Measurements from ENCODE around the gene CEP170.

The CEP170 gene

GRCh38 chr1:243249214-243249613, 5.9 kb downstream of the CEP170 start:
- H3K27me3 ChIP-seq (ENCODE audit: insufficient read depth, low read depth) = no peaks in the 10 kb centered on the region
- no peak overlapping the region for H3K9ac ChIP-seq
- no peaks in the 10 kb centered on the region for H3K36me3 ChIP-seq (ENCODE audit: insufficient read depth)
- H3K79me2 ChIP-seq (ENCODE audit: insufficient read depth, low read depth) = peaks cover 90% of the 10 kb centered on the region; the same call in 1 of the 2 replicates
- H4K20me1 ChIP-seq (ENCODE audit: insufficient read depth) = no peaks in the 10 kb centered on the region
- H3K4me1 ChIP-seq (ENCODE audit: low read depth, poor library complexity, severe bottlenecking) = peaks cover 22% of the 10 kb centered on the region
- H3K27ac ChIP-seq = no peak overlapping the region
- H3K4me2 ChIP-seq = no peak overlapping the region
- H2AFZ ChIP-seq (ENCODE audit: low read depth) = no peak overlapping the region
- no peak overlapping the region for H3K4me3 ChIP-seq (IDR thresholded peaks at IDR 0.05; ENCODE audit: insufficient read depth, low read depth, low read length)
- no peak for TF ChIP-seq CTCF (conservative IDR thresholded peaks at IDR 0.05; ENCODE audit: low read depth, low read length)

- Histone ChIP-seq H4K20me1 (ENCODE audit: insufficient read depth) (no peaks in the 10 kb centered on the region), H3K27me3 (ENCODE audit: insufficient read depth, low read depth) (no peaks in the 10 kb centered on the region), H3K36me3 (ENCODE audit: insufficient read depth) (no peaks in the 10 kb centered on the region), H3K4me1 (ENCODE audit: low read depth, poor library complexity, severe bottlenecking) (peaks cover 18% of the 10 kb centered on the region), H3K4me2 (no peak overlapping the region), H3K4me3 (IDR thresholded peaks at IDR 0.05; ENCODE audit: insufficient read depth, low read depth, low read length) (no peak overlapping the region), H3K79me2 (ENCODE audit: insufficient read depth, low read depth) (peaks cover 82% of the 10 kb centered on the region; the same call in 1 of the 2 replicates), H3K9ac (no peak overlapping the region), H2AFZ (ENCODE audit: low read depth) (no peak overlapping the region), H3K27ac (no peak overlapping the region)
- TF ChIP-seq CTCF (conservative IDR thresholded peaks at IDR 0.05; ENCODE audit: low read depth, low read length) = no peak
Observed at GRCh38 chr1:243247901-243248300, 7.2 kb downstream of the CEP170 start.

- Histone ChIP-seq H4K20me1 (ENCODE audit: insufficient read depth) (no peaks in the 10 kb centered on the region), H3K4me3 (IDR thresholded peaks at IDR 0.05; ENCODE audit: insufficient read depth, low read depth, low read length) (no peak overlapping the region), H3K4me2 (no peak overlapping the region), H3K36me3 (ENCODE audit: insufficient read depth) (no peaks in the 10 kb centered on the region), H3K4me1 (ENCODE audit: low read depth, poor library complexity, severe bottlenecking) (peaks cover 8% of the 10 kb centered on the region), H3K27ac (no peak overlapping the region), H3K79me2 (ENCODE audit: insufficient read depth, low read depth) (peaks cover 72% of the 10 kb centered on the region; the same call in 1 of the 2 replicates), H2AFZ (ENCODE audit: low read depth) (no peak overlapping the region), H3K9ac (no peak overlapping the region), H3K27me3 (ENCODE audit: insufficient read depth, low read depth) (no peaks in the 10 kb centered on the region)
- TF ChIP-seq CTCF (conservative IDR thresholded peaks at IDR 0.05; ENCODE audit: low read depth, low read length) = no peak
Observed at GRCh38 chr1:243246916-243247315, 8.2 kb downstream of the CEP170 start.

GRCh38 chr1:243244432-243244841, 10.6 kb downstream of the CEP170 start:
- H3K79me2 ChIP-seq (ENCODE audit: insufficient read depth, low read depth) = peaks cover 59% of the 10 kb centered on the region; the same call in 1 of the 2 replicates
- no peak overlapping the region for H3K4me3 ChIP-seq (IDR thresholded peaks at IDR 0.05; ENCODE audit: insufficient read depth, low read depth, low read length)
- H2AFZ ChIP-seq (ENCODE audit: low read depth) = no peak overlapping the region
- TF ChIP-seq CTCF (conservative IDR thresholded peaks at IDR 0.05; ENCODE audit: low read depth, low read length) = no peak
- H3K4me1 ChIP-seq (ENCODE audit: low read depth, poor library complexity, severe bottlenecking) = no peaks in the 10 kb centered on the region
- H3K9ac ChIP-seq = no peak overlapping the region
- no peaks in the 10 kb centered on the region for H3K27me3 ChIP-seq (ENCODE audit: insufficient read depth, low read depth)
- no peaks in the 10 kb centered on the region for H4K20me1 ChIP-seq (ENCODE audit: insufficient read depth)
- 0 out of 2 replicates have a peak overlapping the region, but pooled peaks have one; percentile 8 for H3K27ac ChIP-seq
- no peaks in the 10 kb centered on the region for H3K36me3 ChIP-seq (ENCODE audit: insufficient read depth)
- H3K4me2 ChIP-seq = peak overlapping the region; percentile 38
